ENCODE data around the gene SAP25.
"Not testable (repeated sequence)": the region's sequence is repeated elsewhere in the genome, so short reads cannot be mapped to it uniquely, and the experiment has no call there.

SAP25 gene

DNA sequence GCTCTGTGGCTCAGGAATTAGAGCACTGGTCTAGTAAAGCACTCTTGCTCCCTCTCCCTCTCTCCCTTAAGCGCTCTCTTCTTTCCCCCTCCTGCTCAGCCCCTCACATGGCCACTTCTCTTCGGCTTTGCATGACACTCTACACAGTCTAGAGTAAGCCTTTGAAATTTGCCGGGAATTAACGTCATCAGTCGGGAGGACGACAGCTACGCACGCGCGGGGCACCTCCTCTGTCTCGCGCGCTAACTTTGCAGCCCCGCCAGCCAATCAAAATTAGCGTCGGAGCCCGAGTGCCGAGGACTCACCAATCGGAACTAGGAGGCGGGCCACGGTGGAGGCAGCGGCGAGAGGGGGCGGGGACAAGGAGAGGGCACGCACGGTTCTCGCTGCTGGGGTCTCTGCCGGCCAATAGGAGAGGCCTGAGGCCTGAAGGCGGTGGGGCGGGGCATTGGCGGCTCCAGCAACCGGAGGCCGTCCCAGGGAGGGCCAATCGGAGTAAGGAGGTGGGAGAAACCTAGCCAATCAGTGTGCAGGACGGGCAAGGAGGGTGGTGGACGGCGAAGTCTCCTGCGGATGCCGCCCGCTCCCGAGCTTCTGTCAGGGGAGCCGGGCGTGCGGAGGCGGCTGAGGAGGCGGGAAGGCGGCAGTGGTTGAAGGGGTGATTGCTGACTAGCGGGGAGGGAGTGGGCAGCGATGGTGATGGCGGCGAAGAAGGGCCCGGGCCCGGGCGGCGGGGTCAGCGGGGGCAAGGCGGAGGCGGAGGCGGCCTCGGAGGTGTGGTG lies 34.9 kb downstream of the SAP25 start, which contains the start of gene AGFG2:
TSS of gene AGFG2 (plus strand) at position 550 of the 782 bp plus-strand sequence. CDS start at position 694, 144 bp downstream.
- DNase-seq (ENCODE audit: low read depth in 1 of 2, low spot score in 1 of 2): peak; percentile 99 to 100

DNA sequence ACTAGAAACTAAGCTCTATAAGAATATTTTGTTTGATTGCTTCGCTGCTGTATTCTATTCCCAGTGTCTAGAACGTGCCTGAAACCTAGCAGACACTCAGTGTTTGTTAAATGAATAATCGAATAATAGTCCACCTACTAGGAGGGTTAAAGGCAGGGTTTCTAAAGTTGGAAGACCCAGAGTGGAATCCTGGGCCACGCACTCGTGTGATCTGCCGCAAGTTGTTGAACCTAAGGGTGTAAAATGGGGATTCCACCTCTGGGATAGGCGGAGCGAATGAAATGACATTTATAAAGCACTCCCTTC lies 35.4 kb downstream of the SAP25 start:
- no peak for DNase-seq (ENCODE audit: low read depth in 1 of 2, low spot score in 1 of 2)

DNA sequence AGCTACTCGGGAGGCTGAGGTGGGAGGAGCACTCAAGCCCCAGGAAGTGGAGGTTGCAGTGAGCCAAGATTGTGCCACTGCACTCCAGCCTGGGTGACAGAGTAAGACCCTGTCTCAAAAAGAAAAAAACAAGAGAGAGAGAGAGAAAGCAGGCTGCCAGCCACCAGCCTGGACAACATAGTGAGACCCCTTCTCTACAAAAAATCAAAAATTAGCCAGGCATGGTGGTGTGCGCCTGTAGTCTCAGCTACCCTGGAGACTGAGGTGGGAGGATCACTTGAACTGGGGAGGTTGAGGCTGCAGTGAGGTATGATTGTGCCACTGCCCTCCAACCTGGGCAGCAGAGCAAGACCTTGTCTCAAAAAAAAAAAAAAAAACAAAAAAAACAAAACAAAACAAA lies 37.0 kb downstream of the SAP25 start:
- DNase-seq (ENCODE audit: low read depth in 1 of 2, low spot score in 1 of 2): not testable (repeated sequence)

DNA sequence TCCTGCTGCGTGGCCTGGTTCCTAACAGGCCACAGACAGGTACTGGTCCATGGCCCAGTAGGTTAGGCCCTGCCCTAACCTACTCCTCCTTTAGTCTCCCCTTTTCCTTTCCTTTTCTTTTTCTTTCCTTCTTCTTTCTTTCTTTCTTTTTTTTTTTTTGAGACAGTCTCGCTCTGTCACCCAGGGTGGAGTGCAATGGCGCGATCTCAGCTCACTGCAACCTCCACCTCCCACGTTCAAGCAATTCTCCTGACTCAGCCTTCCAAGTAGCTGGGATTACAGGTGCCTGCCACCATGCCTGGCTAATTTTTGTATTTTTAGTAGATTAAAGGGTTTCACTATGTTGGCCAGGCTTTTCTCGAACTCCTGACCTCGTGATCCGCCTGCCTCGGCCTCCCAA lies 37.7 kb downstream of the SAP25 start:
- DNase-seq (ENCODE audit: low read depth in 1 of 2, low spot score in 1 of 2): not testable (repeated sequence)

DNA sequence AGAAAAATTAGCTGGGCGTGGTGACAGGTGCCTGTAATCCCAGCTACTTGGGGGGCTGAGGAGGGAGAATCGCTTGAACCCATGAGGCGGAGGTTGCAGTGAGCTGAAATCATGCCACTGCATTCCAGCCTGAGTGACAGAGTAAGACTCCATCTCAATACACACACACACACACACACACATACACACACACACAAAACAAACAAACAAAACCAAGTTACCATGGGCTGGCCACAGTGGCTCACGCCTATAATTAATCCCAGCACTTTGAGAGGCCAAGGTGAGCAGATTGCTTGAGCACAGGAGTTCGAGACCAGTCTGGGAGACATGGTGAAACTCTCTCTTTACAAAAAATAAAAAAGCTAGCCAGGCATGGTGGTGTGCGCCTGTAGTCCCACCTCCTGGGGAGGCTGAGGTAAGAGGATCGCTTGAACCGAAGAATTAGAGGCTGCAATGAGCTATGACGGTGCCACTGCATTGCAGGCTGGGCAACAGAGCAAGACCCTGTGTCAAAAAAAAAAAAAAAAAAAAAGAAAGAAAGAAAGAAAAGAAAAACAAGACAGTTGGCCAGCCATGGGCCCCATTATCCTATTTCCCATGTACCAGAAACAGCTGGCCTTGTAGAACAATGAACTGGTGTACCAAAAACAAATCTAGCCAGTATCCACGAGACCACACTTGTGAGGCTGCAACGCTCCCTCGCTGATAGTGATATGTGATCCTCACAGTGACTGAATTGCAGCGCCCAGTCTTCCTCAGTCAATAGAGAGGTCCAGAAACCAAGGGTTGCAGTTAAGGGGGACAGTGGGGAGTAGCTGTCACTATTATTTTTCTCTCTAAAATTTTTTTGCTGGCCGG lies 41.3 kb downstream of the SAP25 start:
- DNase-seq (ENCODE audit: low read depth in 1 of 2, low spot score in 1 of 2): no peak

DNA sequence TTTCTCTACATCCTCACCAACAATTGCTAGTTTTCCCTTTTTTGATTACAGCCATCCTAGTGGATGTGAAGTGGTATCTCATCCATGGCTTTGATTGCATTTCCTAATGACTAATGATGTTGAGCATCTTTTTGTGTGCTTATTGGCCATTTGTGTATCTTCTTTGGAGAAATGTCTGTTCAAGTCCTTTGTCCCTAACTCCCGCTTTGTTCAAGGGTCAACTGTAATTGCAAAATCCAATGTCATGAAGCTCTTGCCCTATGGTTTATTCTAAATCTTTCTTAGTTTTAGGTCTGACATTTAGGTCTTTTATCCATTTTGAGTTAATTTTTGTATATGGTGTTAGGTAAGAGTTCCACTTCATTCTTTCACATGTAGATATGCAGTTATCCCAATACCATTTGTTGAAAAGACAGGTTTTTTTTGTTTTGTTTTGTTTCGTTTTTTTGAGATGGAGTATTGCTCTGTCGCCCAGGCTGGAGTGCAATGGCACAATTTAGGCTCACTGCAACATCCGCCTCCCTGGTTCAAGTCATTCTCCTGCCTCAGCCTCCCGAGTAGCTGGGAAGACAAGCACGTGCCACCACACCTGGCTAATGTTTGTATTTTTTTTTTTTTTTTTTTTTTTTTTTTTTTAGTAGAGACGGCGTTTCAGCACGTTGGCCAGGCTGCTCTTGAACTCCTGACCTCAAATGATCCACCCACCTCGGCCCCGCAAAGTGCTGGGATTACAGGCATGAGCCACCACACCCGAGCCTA lies 45.4 kb downstream of the SAP25 start:
- not testable (repeated sequence) for DNase-seq (ENCODE audit: low read depth in 1 of 2, low spot score in 1 of 2)

DNA sequence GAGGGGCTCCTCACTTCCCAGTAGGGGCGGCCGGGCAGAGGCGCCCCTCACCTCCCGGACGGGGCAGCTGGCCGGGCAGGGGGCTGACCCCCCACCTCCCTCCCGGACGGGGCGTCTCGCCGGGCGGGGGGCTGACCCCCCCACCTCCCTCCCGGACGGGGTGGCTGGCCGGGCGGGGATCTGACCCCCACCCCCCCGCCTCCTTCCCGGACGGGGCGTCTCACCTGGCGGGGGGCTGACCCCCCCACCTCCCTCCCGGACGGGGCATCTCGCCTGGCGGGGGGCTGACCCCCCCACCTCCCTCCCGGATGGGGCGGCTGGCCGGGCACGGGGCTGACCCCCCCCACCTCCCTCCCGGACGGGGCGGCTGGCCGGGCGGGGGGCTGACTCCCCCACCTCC lies 50.5 kb downstream of the SAP25 start:
- not testable (repeated sequence) for DNase-seq (ENCODE audit: low read depth in 1 of 2, low spot score in 1 of 2)
